Measurements from ENCODE around the gene ZNF382. TPM values are rescaled to one million over a fixed set of nuclear protein-coding genes. Genes with fewer than 3 reads are reported as not detected.
A peak's percentile ranks its signal among the peaks of the same experiment; 100 is the strongest.
"Not testable (repeated sequence)": the region's sequence is repeated elsewhere in the genome, so short reads cannot be mapped to it uniquely, and the experiment has no call there.

ZNF382 gene
- total RNA-seq, 4 donors from 2014 or later = 1.2 to 16.5 (median 7.3) TPM

GRCh38 chr19:36573895-36574720, 31.0 kb upstream of the ZNF382 start:
- Histone ChIP-seq H3K9me3 (peaks cover 0 to 12% (median 0%) of the 10 kb centered on the region in 4 donors), H3K27ac (peak overlapping the region; percentile 78 to 87 (median 79)), H3K4me1 (peaks cover 0 to 9% (median 3%) of the 10 kb centered on the region in 4 donors), H3K36me3 (peaks cover 0 to 46% (median 0%) of the 10 kb centered on the region in 3 donors), H3K4me3 (peak overlapping the region; percentile 74 to 94 (median 84)), H3K27me3 (no peaks in the 10 kb centered on the region)
- TF ChIP-seq POLR2A (IDR thresholded peaks at IDR 0.05) = no peak
- no peak for TF ChIP-seq CTCF (IDR thresholded peaks at IDR 0.05)
- no peak for DNase-seq

GRCh38 chr19:36574741-36575140, 30.4 kb upstream of the ZNF382 start:
- H3K9me3 ChIP-seq = peaks cover 0 to 9% (median 0%) of the 10 kb centered on the region in 4 donors
- TF ChIP-seq POLR2A (IDR thresholded peaks at IDR 0.05) (no peak), CTCF (IDR thresholded peaks at IDR 0.05) (no peak)
- H3K36me3 ChIP-seq = peaks cover 0 to 46% (median 0%) of the 10 kb centered on the region in 3 donors
- H3K4me3 ChIP-seq = no peak overlapping the region
- H3K27ac ChIP-seq = no peak overlapping the region
- H3K27me3 ChIP-seq = no peaks in the 10 kb centered on the region
- no peak for DNase-seq
- peaks cover 0 to 9% (median 3%) of the 10 kb centered on the region in 4 donors for H3K4me1 ChIP-seq

GRCh38 chr19:36577271-36577996, 27.7 kb upstream of the ZNF382 start:
- Histone ChIP-seq H3K4me3 (no peak overlapping the region), H3K9me3 (peaks cover 0 to 6% (median 0%) of the 10 kb centered on the region in 4 donors), H3K27me3 (no peaks in the 10 kb centered on the region), H3K4me1 (peaks cover 0 to 9% (median 3%) of the 10 kb centered on the region in 4 donors), H3K36me3 (peaks cover 0 to 53% (median 11%) of the 10 kb centered on the region in 3 donors), H3K27ac (no peak overlapping the region)
- TF ChIP-seq CTCF (IDR thresholded peaks at IDR 0.05) (no peak), POLR2A (IDR thresholded peaks at IDR 0.05) (no peak)
- DNase-seq = no peak

GRCh38 chr19:36579255-36579654, 25.9 kb upstream of the ZNF382 start:
- Histone ChIP-seq H3K36me3 (peaks cover 0 to 53% (median 11%) of the 10 kb centered on the region in 3 donors), H3K4me3 (no peak overlapping the region), H3K27me3 (no peaks in the 10 kb centered on the region), H3K9me3 (peaks cover 0 to 15% (median 0%) of the 10 kb centered on the region in 4 donors), H3K4me1 (peaks cover 0 to 5% (median 2%) of the 10 kb centered on the region in 4 donors), H3K27ac (no peak overlapping the region)
- DNase-seq = no peak
- no peak for TF ChIP-seq CTCF (IDR thresholded peaks at IDR 0.05)
- no peak for TF ChIP-seq POLR2A (IDR thresholded peaks at IDR 0.05)

- H3K9me3 ChIP-seq, H3K4me1 ChIP-seq, H3K27ac ChIP-seq, H3K27me3 ChIP-seq, DNase-seq, H3K36me3 ChIP-seq, H3K4me3 ChIP-seq: not testable (repeated sequence)
Measured at GRCh38 chr19:36602681-36603080, 2.4 kb upstream of the ZNF382 start.
